ENCODE measurements around the gene ACER3.

Gene ACER3

DNA sequence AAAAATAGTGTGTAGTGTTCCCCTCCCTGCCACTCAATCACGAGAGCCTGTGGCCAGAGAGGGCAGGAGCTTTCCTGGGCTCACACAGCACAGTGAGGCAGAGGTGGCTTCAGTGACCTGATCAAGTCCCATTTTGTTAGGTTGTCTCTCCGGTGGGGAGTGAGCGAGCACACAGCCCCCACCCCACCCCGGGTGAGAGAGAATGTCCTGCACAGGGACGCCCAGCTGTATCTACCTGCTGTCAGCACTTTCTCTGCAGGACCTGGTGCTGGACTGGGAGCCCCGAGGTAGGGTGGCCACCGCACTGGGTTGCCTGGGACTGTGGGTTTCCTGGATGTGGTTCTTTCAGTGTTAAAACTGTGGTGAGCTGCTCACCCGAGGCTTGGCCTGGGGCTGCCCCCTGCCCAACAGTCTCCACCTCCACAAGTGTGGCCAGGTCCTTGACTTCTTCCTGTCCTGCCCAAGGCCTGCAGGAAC, 212.2 kb downstream of the ACER3 start:
- no peak for DNase-seq (ENCODE audit: low read depth)
- TF ChIP-seq, protein P1, sequence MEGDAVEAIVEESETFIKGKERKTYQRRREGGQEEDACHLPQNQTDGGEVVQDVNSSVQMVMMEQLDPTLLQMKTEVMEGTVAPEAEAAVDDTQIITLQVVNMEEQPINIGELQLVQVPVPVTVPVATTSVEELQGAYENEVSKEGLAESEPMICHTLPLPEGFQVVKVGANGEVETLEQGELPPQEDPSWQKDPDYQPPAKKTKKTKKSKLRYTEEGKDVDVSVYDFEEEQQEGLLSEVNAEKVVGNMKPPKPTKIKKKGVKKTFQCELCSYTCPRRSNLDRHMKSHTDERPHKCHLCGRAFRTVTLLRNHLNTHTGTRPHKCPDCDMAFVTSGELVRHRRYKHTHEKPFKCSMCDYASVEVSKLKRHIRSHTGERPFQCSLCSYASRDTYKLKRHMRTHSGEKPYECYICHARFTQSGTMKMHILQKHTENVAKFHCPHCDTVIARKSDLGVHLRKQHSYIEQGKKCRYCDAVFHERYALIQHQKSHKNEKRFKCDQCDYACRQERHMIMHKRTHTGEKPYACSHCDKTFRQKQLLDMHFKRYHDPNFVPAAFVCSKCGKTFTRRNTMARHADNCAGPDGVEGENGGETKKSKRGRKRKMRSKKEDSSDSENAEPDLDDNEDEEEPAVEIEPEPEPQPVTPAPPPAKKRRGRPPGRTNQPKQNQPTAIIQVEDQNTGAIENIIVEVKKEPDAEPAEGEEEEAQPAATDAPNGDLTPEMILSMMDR (conservative IDR thresholded peaks at IDR 0.05; ENCODE audit: low read length), result no peak

DNA sequence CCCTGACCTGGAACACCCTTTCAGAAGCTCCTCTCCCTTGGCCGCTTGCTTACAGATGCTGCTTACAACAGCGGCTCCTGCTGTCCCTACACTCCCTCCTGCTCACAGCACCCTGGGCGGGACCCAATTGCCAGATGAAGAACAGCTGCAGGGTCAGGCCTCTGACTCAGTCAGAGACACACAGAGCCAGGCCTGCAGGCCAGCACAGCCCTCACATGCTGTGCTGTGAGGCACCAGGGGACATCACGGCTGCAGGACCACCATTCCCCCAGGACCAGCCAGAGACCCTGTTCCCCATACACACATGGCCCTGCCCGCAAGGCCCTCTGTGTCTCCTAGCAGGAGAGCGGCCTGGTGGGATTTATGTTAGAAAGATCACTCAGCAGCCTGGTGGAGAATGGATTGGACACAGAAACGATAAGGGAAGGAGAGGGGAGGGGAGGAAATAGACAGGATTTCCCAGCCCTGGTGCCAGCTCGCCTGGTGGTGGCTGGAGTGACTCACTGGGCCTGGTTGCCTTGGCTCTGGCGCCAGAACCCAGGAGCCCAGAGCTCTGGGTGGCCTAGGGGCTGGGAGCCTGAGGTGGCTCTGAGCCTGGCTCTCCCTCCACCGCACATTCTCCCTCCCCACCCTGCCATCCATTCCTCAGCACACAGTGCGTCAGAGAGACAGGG, 212.7 kb downstream of the ACER3 start:
- TF ChIP-seq, protein P1 (conservative IDR thresholded peaks at IDR 0.05; ENCODE audit: low read length), result peak; percentile 77
- peak; percentile 95 for DNase-seq (ENCODE audit: low read depth)
- no peak overlapping the region for H3K4me3 ChIP-seq (ENCODE audit: low read length)

More for the DNA sequence above, 212.2 kb downstream of the ACER3 start:
- H3K4me3 ChIP-seq (ENCODE audit: low read length), result no peak overlapping the region

DNA sequence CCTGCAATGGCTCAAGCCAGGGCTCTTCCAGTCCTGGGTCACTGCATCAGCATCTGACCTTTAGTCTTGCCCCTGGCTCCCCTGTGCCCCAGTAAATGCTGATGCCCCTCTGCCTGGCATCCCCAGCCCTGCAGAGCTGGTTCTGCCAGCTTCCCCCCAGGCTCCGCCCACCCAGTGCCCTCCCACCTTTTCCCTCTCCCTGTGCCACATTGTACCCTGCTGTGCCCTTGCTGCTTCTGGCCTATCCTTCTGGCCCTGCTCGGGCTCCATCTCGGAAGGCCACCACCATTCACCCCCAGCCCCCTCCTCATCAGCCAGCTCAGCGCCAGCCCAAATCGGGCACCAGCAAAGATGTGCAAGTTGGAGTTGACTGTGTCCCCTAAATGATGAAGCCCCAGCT, 213.5 kb downstream of the ACER3 start:
- DNase-seq (ENCODE audit: low read depth), result no peak
- TF ChIP-seq, protein P1 (conservative IDR thresholded peaks at IDR 0.05; ENCODE audit: low read length), result no peak

DNA sequence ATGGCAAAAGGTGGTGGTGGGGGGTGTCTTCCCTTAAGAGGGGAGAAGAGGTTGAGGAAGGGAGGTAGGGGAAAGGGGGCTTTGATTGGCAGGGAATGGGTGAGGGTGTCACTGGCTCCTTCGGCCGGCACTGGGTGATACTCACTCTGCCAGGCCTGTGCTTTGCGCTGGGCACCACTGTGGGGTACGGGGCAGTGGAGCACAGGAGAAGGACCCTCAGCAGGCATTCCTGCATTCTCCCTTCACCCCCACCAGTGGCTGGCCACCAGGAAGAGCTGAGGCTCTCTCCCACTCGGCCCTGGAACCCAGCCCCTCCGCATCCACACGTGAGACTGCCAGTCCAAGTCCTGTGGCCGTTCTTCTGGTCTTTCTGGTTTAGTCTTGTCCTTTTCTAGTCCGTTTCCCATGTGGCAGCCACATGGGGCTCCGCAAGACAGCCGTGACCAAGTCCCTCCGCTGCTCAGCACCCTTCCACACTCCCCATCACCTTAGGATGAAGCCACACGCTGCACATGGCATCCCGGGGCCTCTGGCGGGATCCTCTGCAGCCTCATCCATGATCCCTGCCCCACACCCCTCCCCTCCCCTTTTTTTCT, 214.0 kb downstream of the ACER3 start:
- DNase-seq (ENCODE audit: low read depth), result peak; percentile 13
- TF ChIP-seq, protein P1 (conservative IDR thresholded peaks at IDR 0.05; ENCODE audit: low read length), result no peak
- no peak overlapping the region for H3K4me3 ChIP-seq (ENCODE audit: low read length)

More for the DNA sequence above, 213.5 kb downstream of the ACER3 start:
- no peak overlapping the region for H3K4me3 ChIP-seq (ENCODE audit: low read length)

DNA sequence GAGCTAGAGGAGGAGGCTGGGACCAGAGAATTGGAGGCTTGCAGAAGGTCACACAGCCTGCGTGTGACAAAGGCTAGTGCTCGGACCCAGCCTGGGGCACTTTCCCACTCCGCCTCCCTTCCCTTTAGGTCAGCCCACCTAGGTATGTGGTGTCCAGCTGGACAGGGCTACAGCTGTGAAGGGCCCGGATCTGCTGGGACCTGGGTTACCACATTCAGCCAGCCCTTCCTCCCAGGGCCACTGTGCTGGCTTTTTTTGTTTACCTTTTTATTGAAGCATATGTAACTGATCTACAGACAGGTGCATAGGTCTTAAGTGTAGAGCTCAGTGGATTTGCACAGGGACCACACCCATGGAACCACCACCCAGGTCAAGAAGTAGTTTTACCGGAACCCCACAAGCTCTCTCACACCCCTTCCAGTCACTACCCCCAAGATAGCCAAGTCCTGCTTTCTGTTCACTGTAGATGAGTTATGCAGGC, 214.7 kb downstream of the ACER3 start:
- TF ChIP-seq, protein P1 (conservative IDR thresholded peaks at IDR 0.05; ENCODE audit: low read length), result no peak
- DNase-seq (ENCODE audit: low read depth), result no peak
- no peak overlapping the region for H3K4me3 ChIP-seq (ENCODE audit: low read length)
